Activated T-cell treated with anti-CD3 and anti-CD28 coated beads, Interleukin-2, amount 50 U/mL, for 1 hour (primary cell): ENCODE data around the gene MYH6.
"Not testable (repeated sequence)": the region's sequence is repeated elsewhere in the genome, so short reads cannot be mapped to it uniquely, and the experiment has no call there.

Experiments
- DNase-seq: peaks from one replicate; pipeline ENCODE4 v3.0.0-alpha.2; 2020

The MYH6 gene

DNA sequence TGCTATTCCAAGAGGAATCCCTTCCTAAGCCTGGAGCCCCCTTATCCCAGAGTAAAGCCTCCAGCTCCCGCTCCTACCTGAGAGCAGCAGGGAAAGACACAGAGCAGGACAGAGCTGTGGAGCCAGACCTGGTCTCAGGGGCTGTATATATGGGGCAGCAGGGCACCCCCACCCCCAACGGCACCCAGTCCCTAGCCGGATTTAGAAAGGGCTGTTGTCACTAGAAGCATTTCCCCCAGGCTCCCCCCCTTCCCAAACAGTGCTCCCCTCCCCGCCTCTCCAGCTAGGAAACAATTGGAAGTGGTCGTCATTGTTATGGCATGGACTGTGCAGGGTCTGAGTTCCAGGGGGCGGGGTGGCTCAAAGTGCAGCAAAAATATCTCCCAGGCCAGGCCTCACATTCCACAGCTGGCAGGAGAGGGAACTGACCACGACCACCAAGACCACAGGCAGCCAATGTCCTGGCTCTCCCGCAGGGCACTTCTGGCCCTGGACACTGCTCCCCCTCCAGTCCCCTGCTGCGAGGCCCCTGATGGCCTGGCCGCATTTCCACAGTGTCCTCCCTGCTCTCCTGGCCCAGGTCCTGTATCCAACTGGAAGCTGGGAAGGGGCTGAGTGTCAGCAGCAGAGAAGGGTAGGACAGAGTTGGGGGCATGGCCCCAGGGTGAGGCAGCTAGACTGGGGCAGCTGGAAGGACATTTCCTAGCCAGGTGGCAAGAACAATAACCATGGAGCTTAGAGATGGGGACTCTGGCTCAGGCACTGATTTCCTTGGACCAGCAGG lies 27.7 kb upstream of the MYH6 start, which contains the start of gene MYH7:
TSS of gene MYH7 (minus strand) at position 118 of the 784 bp plus-strand sequence. CDS start 1,928 bp downstream, outside the sequence.
- no peak for DNase-seq

DNA sequence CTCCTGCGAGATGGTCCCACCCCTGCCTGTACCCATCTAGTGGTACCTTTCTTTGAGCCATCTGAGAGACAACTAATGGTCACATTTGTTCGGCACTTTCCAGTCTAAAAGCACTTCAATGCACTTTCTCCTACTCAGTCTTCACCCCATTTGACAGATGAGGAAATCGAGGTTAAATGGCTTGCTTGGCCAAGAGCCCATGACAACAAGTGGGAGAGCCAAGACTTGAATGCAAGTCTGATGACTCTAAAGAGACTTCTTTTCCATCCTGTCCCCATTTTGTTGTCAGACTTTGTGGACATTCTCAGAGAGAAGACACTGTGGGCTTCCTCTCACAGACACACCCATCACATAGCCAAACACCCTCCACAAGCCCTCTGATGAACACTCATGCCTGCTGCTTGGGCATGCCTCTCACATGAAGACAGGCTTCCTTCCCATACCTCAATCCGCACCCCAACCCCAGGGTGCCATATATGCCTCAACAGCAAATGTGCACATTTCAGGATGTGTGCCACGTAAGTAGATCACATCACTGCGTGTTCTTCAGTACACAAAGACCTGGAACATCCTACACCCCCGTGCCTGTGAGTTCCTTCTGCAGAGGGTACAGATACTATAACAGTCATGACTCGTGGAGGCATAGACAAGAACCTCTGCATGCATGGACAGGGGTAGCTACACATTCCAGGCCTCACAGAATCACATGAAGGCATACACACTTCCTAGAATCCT lies 26.6 kb upstream of the MYH6 start:
- DNase-seq, result no peak

DNA sequence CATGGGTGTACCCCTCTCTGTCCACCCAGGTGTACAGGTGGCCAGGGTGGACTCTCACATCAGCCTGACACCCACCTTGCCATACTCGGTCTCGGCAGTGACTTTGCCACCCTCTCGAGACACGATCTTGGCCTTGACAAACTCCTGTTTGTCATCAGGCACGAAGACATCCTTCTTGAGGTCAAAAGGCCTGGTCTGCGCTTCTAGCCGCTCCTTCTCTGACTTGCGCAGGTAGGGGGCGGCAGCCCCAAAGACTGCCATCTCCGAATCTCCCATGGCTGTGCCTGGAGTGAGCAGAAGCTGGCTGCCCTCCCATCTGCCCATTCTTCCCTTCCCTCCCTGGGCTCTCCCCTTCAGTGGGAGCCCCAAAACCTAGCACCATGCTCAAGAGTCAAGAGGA lies 25.4 kb upstream of the MYH6 start:
- no peak for DNase-seq

DNA sequence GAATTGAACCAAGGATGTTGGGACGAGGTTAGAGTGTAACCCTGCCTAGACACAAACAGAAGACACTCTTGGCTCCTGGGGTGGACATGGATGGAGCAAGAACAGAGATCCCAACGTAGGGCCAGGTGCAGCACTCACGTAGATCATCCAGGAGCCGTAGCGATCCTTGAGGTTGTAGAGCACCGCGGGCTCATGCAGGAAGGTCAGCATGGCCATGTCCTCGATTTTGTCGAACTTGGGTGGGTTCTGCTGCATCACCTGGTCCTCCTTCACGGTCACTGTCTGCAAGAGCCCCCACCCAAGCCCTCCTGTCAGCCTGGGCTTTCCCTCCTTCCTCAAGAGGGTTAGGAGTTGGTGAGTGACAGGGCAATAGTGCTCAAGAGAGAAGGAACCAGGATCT lies 24.9 kb upstream of the MYH6 start:
- DNase-seq, result no peak

DNA sequence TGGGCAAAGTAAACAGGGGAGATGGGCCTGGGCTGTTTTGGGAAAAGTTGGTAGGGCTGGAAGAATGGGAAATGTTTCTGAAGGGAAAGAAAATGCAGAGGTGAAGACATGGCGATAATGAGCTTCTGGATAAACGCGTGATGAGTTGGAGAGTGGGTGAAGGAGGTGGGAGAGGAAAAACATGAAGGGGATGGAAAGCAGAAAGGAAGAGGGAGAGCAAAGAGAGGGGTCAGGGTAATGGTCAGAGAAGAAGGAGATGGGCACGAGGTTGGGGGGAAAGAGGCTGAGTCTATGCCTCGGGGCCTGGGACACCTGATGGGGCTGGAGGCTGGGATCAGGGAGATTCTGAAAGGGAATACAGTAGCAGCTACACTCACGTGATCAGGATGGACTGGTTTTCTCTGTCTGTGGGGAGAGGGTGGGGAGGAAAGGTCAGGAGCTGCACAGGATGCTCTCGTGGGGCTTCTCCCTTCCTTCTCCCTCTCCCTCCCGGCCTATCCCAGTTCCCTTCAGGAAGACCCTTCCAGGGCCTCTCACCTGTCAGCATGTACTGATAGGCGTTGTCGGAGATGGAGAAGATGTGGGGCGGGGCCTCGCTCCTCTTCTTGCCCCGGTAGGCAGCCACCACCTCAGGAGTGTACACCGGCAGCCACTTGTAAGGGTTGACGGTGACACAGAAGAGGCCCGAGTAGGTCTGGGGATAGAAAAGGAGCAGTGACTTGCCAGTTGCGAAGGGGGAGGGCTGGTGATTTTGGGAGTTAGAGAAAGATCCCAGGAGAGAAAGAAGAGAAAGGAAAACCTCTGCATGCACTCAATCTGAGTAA lies 24.2 kb upstream of the MYH6 start:
- DNase-seq, result no peak

DNA sequence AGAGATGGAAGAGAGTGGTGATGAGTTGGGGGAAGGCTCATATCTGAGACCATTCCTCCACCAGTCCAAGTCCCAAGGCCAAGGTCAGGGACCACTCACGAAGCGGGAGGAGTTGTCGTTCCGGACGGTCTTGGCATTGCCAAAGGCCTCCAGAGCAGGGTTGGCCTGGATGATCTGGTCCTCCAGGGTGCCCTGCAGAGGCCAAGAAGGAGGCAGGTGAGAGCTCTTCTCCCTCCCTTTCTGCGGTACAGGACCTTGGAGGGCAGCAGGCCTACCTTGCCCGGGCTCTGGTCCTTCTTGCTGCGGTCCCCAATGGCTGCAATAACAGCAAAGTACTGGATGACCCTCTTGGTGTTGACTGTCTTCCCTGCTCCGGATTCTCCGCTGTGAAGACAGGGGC lies 23.4 kb upstream of the MYH6 start:
- no peak for DNase-seq

DNA sequence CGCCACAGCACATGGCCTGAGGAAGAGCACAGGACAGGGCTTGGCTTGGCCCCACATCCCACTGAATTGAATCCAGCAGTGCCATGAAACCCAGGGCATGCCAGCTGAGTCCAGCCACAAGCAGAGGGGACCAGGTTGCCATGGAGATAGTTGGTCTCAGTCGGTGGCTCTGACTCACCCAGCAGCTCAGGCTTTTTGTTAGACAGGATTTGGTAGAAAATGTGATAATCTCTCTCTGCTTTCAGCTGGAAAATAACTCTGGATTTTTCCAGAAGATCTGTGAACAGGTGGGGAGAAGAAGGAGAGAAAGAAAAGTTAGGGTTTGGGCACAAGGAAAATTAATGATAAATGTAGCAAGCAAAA lies 22.6 kb upstream of the MYH6 start:
- DNase-seq, result no peak

DNA sequence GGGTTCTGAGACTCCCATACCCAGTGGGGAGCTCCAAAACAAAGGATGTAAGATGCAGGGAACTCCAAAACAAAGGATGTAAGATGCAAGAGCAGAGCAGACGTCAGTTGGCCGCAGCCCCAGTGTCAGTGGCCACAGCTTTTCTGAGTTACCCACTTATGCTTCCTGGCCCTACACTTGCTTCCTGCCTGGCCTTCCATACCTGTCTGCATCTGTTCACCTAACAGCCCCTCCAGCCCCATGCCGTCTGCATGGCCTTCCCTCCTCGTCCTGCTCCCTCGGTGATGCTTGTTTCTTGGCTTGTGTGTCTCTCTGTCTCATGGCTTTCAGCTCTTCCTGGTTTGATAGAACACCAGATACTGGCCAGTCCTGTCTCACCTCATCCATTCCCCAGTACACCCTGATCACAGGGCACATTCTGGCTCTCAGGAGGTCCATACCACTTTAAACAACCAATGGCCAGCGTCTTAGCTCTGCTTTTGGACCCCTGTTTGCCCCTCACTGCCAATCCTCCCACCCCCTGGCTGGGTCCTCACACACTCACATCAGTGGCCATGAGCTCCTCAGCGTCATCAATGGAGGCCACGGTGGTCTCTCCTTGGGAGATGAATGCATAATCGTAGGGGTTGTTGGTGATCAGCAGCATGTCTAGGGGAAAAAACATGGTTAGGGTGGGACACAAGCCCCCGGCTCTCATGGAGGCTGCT lies 22.1 kb upstream of the MYH6 start:
- DNase-seq, result no peak

DNA sequence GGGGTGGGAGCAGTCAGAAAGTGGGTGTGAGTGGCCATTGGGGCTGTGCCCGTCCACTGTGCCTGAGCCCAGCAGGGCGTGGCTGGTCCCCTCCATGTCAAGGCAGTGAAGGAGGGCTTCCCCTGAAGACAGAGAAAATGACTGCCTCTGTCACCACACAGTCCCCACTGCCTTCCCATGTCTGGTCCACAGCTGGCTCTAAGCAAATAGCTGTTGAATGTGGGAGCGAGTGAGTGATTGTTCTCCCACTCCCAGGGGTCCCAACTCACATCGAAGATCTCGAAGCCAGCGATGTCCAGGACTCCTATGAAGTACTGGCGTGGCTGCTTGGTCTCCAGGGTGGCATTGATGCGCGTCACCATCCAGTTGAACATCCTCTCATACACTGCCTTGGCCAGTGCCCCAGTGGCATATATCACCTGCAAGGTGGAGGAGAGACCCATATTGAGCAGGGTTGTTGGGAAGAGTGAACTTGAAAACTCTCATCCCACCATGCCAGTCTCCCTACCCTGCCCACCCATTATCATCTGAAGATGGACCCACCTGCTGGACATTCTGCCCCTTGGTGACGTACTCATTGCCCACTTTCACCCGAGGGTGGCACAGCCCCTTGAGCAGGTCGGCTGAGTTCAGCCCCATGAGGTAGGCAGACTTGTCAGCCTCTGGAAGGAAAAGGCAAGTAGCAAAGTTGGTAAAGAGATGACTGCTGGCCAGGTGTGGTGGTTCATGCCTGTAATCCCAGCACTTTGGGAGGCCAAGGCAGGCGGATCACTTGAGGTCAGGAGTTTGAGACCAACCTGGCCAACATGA lies 20.8 kb upstream of the MYH6 start:
- DNase-seq, result no peak

DNA sequence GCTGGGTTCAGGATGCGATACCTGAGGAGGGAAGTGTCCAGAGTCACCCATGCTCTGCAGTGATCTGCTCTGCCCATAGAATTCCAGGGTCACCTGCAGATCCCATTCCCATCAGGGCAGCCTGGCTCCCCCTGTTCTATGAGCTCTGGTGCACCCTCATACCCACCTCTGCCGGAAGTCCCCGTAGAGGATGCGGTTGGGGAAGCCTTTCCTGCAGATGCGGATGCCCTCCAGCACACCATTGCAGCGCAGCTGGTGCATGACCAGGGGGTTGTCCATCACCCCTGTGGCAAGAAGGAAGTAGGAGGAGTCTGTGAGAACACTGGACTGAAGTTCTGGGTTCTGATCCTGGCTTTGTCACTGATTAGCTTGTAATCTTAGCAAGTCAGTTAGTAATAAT lies 17.7 kb upstream of the MYH6 start:
- DNase-seq, result not testable (repeated sequence)

DNA sequence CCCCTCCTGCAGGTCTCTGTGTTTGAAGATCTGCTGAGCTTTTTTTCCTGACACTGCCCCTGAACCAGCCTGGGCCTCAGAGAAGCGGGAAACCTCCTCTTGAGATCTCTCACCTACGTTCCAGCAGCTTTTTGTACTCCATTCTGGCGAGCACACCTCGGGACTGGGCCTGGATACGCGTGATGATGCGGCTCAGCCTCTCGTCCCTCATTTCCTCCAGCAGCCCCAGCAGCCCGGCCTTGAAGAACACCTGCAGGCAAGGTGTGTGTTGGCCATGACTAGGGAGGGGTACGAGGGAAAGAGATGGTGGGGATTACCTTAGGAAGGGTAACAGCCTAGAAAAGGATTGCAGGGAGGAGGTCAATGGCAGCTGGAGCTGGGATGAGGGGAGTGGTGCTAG lies 17.1 kb upstream of the MYH6 start:
- no peak for DNase-seq

DNA sequence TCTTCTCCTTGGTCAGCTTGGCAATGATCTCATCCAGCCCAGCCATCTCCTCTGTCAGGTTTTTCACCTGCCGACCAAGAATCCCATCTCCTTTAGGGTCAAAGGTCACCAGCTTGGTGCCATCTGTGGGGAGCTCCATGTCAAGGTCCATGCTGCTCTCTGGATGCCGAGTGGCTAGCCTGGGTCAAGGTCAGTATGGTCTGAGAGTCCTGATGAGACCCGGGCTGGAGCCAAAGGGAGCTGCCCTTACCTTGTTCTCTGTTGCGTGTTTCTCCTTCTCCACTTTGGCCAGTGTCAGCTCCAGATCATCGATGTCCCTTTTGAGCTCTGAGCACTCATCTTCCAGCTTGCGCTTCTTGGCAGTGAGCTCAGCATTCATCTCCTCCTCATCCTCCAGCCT lies 15.6 kb upstream of the MYH6 start:
- DNase-seq, result no peak

DNA sequence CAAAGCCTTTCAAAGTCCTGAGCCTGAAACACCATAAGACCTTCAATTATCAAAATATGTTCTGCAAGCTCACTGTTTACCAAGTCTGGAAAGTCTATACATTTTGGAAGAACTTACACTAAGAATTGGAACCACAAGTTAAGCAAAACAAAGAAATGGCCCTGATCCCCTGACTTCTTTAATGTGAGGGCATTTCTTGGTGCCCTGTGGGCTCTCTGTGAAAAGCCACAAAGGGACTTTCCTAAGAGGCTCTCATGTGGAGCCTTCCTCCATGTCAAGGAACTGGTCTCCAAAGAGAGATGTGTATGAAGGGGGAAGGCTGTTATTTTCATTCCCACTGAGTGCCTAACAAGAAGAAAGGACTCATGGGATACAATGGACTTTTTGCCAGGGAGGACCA lies 13.5 kb upstream of the MYH6 start:
- no peak for DNase-seq

DNA sequence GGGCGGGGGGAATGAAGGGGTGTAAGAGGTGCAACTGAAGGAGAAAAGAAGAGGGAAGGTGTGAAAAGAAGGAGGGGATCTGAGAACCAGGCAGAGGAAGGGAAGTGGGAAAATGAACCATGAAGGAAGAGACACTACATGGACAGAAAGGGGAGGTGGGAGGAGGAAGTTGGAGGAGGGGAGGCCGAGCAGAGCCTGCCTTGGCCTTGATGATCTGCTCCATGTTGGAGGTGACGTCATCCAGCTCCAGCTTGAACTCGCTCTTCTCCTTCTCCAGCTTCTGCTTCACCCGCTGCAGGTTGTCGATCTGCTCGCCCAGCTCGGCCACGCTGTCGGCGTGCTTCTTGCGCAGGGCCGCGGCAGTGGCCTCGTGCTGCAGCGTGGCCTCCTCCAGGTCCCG lies 11.6 kb upstream of the MYH6 start:
- DNase-seq, result not testable (repeated sequence)

DNA sequence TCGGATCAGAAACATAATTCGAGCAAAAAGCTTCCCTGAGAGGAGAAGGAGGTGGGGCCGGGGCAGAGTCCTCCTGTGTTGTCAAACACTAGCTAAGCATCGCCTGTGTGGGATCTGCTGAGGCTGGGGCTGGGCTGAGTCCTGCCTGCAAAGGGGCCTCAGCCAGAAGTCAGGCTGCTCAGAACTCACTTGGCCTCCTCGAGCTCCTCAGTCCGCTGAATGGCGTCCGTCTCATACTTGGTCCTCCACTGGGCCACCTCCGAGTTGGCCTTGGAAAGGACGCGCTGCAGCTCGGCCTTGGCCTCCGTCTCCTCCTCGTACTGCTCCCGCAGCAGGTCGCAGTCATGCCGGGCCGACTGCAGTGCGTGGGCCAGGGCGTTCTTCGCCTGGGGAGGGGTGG lies 9.9 kb upstream of the MYH6 start:
- DNase-seq, result no peak

DNA sequence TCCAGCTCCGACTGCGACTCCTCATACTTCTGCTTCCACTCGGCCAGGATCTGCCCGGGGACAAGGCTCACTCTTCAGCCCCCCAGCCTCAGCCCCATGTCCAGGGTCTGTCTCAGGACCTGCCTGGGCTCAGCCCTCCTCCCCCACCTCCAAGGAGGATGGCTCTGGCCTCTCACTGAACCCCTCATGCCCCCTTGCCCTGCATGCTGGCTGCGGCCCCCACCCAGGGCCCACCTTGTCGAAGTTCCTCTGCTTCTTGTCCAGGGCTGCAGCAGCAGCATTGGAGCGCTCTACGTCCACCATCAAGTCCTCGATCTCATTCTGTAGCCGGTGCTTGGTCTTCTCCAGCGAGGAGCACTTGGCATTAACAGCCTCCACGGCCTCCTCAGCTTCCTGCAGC lies 9.2 kb upstream of the MYH6 start:
- not testable (repeated sequence) for DNase-seq

DNA sequence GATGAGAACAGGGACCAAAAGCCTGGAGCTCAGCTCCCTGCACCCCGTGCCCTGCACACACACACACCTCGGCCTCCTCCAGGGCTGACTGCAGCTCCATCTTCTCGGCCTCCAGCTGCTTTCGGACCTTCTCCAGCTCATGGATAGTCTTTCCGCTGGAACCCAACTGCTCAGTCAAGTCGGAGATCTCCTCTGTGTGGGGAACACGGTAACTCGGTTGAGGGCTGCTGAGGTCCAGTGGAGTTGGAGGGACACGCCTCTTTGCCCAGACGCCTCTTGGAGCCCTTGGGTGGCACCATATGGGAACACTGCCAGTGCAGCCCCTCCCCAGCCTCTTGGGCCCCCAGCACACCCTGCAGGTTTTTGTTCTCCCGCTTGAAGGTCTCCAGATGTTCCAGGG lies 8.7 kb upstream of the MYH6 start:
- no peak for DNase-seq

DNA sequence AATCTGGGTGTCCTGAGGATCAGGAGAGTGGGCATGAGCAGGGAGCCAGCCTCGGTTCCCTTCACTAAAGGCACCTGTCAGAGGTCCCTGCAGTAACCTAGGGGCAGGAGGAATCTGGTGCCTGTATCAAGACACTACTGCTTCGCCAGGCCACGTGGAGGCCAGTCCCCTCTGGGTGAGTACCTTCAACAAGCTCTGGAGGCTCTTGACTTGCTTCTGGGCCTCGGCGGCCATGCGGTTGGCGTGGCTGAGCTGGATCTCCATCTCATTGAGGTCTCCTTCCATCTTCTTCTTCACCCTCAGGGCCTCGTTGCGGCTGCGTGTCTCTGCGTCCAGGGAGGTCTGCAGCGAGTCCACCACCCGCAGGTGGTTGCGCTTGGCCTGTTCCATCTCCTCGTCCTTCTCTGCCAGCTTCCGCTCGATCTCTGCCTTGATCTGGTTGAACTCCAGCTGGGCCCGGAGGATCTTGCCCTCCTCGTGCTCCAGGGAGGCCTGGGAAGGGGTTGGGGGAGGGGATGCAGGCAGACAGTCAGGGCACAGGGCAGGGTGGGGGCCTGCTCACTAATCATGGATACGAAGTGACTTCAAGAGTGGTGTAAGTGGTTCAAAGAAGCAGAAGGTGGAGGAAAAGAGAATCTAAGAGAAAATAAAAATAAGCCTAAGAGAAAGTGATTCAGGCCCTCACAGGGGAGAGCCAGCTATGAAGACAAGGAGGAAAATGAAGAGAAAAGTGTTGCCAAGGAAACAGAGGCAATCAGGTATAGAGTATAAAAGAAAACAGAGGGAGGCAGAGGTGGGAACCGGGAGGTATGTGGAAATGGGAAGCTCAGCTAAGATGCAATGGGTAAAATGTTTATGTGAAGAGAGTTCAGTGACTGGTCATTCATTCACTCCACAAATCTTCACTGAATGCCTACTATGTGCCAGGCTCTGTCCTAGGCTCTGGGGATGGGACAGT lies 8.0 kb upstream of the MYH6 start:
- no peak for DNase-seq

DNA sequence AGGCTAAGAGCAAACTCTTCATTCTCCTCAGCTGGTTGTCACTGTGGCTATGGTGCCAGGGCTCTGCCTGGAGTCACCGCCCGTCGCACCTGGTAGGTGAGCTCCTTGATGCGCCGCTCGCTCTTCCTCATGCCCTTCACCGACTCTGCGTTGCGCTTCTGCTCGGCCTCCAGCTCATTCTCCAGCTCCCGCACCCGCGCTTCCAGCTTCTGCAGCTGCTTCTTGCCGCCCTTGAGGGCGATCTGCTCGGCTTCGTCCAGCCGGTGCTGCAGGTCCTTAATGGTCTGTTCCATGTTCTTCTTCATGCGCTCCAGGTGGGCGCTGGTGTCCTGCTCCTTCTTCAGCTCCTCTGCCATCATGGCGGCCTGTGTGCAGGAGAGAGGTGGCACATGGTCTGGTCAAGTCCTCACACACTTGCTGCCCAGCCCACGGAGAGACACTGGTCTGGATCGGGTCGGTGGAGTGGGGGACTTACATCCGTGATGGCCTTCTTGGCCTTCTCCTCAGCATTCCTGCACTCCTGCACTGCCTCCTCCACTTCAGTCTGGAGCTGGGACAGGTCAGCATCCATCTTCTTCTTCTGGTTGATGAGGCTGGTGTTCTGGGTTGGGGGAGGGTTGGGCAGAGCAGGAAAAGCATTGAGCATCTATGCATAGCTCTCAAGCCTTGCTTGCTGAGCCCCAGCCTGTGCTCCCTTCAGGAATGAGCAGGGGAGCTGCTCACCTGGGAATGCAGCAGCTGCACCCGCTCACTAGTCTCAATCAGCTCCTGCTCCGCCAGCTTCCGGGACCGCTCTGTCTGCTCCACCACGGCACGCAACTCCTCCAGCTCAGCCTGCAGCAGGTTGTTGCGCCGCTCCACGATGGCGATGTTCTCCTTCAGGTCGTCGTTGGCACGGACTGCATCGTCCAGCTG lies 7.1 kb upstream of the MYH6 start:
- DNase-seq, result no peak

DNA sequence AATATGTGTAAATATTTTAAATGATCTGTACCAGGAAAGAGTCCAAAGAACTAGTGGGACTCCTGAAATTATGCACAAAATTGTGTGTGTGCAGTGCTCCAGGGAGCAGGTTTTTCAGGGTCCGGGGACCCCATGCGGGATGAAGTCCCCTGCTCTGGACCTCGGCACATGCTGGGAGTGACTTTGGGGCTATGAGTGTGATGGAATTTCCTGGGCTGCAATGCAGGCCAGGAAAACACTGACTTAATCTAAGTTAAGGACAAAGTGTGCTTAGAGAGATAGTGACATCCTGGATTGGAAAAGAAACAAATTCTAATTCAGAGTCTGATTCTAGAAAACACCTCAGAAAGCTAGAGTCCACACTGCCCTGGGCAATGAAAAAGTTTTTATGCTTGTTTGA lies 6.2 kb upstream of the MYH6 start:
- no peak for DNase-seq
